Muscle of arm (tissue), 12 donors: Measurements from ENCODE around the gene NANOG. TPM values are rescaled to one million over a fixed set of nuclear protein-coding genes. Genes with fewer than 3 reads are reported as not detected.

ENCODE experiments used
- polyA plus RNA-seq, 12 donors: library from polyadenylated mRNA; unstranded; fragments of 120-200 nt; gene quantifications; one replicate each; pipeline ENCODE4 v1.2.1, GENCODE V29; 2013; ENCODE audit not compliant: insufficient read length in 12 of 12

NANOG gene
- polyA plus RNA-seq, 12 donors: 0.08 to 0.65 (median 0.36) TPM; not detected in 3

Other genes starting within 250 kb of the NANOG start
- not detected for gene APOBEC1, start 123.5 kb upstream of the NANOG start, polyA plus RNA-seq
- under 1 TPM in 3 of 12 donors, not detected in 9; 0.18 to 0.54 (median 0.40) TPM for gene GDF3, start 93.6 kb upstream of the NANOG start, polyA plus RNA-seq
- under 1 TPM in 1 of 12 donors, not detected in 11; 0.18 TPM for gene DPPA3, start 78.0 kb upstream of the NANOG start, polyA plus RNA-seq
- under 1 TPM in 1 of 12 donors, not detected in 11; 0.90 TPM for gene CLEC4C, start 42.0 kb upstream of the NANOG start, polyA plus RNA-seq
- gene NANOGNB, start 24.2 kb upstream of the NANOG start, polyA plus RNA-seq: not detected
- 1 to 10 TPM in 1 of 12 donors, under 1 TPM in 6, not detected in 5; 0.19 to 1.1 (median 0.46) TPM for gene SLC2A14, start 83.5 kb downstream of the NANOG start, polyA plus RNA-seq
- 10 to 100 TPM in 11 of 12 donors, not detected in 1; 10.2 to 78.4 (median 22.3) TPM for gene SLC2A3, start 146.8 kb downstream of the NANOG start, polyA plus RNA-seq
- 10 to 100 TPM in 11 of 12 donors, not detected in 1; 19.0 to 31.8 (median 22.0) TPM for gene FOXJ2, start 243.3 kb downstream of the NANOG start, polyA plus RNA-seq